HL-60 (cell line): ENCODE measurements around the gene TTF2.

Experiments used
- DNase-seq, 2 experiments: peaks; one replicate each; pipeline ENCODE4 v3.0.0-alpha.2; 2010 to 2020; ENCODE audit warnings: low read depth in 1 of 2, low spot score in 1 of 2
- H3K27ac ChIP-seq: fragments of 250-450 bp; sonication (Bioruptor Pico); replicated peaks from 2 replicates; pipeline ENCODE4 v1.5.1; 2020; ENCODE audit warnings: mild to moderate bottlenecking, moderate library complexity
- H3K27me3 ChIP-seq: fragments of 250-450 bp; sonication (Bioruptor Pico); 2 replicates; pipeline ENCODE4 v1.5.1; 2021; ENCODE audit warnings: mild to moderate bottlenecking, moderate library complexity; ENCODE audit not compliant: insufficient read depth, poor library complexity, severe bottlenecking
- H3K4me3 ChIP-seq: replicated peaks from 2 replicates; pipeline ENCODE4 v1.5.1; 2011; ENCODE audit warnings: mild to moderate bottlenecking, control low read depth, low read length; ENCODE audit not compliant: insufficient read depth
- CTCF ChIP-seq: IDR thresholded peaks from one replicate; pipeline ENCODE4 v1.5.1; 2011; ENCODE audit warnings: low read length, control low read depth, inconsistent platforms; ENCODE audit not compliant: insufficient read depth
- GABPA ChIP-seq: IDR thresholded peaks from 2 replicates; pipeline ENCODE4 v1.6.1; 2012; ENCODE audit warnings: low read depth
- POLR2AphosphoS5 ChIP-seq: IDR thresholded peaks from 2 replicates; pipeline ENCODE4 v1.6.1; 2012; ENCODE audit warnings: low read depth
- REST ChIP-seq: IDR thresholded peaks from 2 replicates; pipeline ENCODE4 v1.6.1; 2012; ENCODE audit warnings: low read depth; ENCODE audit not compliant: insufficient replicate concordance
- SPI1 ChIP-seq: IDR thresholded peaks from 2 replicates; pipeline ENCODE4 v1.6.1; 2012; ENCODE audit warnings: low read depth, mild to moderate bottlenecking, borderline replicate concordance

TTF2 gene

GRCh38 chr1:117060441-117061317 lies 553 bp downstream of the TTF2 start:
- peak overlapping the region; percentile 77 for H3K27ac ChIP-seq
- peak in 1 of 2 experiments; percentile 28 for DNase-seq
- no peak for TF ChIP-seq SPI1
- TF ChIP-seq REST: peak; percentile 46
- TF ChIP-seq GABPA: no peak
- no peak for TF ChIP-seq CTCF
- no peak for TF ChIP-seq POLR2AphosphoS5
- no peaks in the 10 kb centered on the region for H3K27me3 ChIP-seq
- H3K4me3 ChIP-seq: peak overlapping the region; percentile 95

- TF ChIP-seq POLR2AphosphoS5: no peak
- TF ChIP-seq SPI1: no peak
- TF ChIP-seq CTCF: no peak
- TF ChIP-seq GABPA: no peak
- TF ChIP-seq REST: no peak
- no peak overlapping the region for H3K4me3 ChIP-seq
- H3K27me3 ChIP-seq: no peaks in the 10 kb centered on the region
- no peak for DNase-seq
- H3K27ac ChIP-seq: no peak overlapping the region
Observed at GRCh38 chr1:117061986-117062415, 1.9 kb downstream of the TTF2 start.

GRCh38 chr1:117066367-117066766 lies 6.2 kb downstream of the TTF2 start:
- Histone ChIP-seq H3K4me3 (no peak overlapping the region), H3K27ac (no peak overlapping the region), H3K27me3 (no peaks in the 10 kb centered on the region)
- TF ChIP-seq GABPA: no peak
- no peak for TF ChIP-seq CTCF
- no peak for TF ChIP-seq SPI1
- no peak for TF ChIP-seq POLR2AphosphoS5
- DNase-seq: no peak
